SK-N-SH (cell line): ENCODE data around the gene CLMN. TPM values are rescaled to one million over a fixed set of nuclear protein-coding genes. Genes with fewer than 3 reads are reported as not detected.

Experiments
- CTCF ChIA-PET: fragments of 300-600, 350-600 bp; formaldehyde crosslinking; extraction: SDS; loops from one replicate; lab custom pipeline; 2021; lab: Yijun Ruan, JAX
- POLR2A ChIA-PET: fragments of 350-600 bp; sonication (Branson Sonifier 250); formaldehyde crosslinking; extraction: SDS; loops from one replicate; lab custom pipeline; 2020; ENCODE audit warnings: antibody characterized with exemption, inconsistent platforms; lab: Yijun Ruan, JAX
- DNase-seq: peaks from one replicate; pipeline ENCODE4 v3.0.0; 2012
- H2AFZ ChIP-seq: fragments of 200-600 bp; sonication (generic); 2 replicates; pipeline ENCODE4 v1.8.1; 2016; ENCODE audit warnings: antibody characterized with exemption, mild to moderate bottlenecking, low read depth
- H3F3A ChIP-seq: fragments of 200-600 bp; sonication (generic); replicated peaks from 2 replicates; pipeline ENCODE3; 2016; ENCODE audit warnings: antibody characterized with exemption, mild to moderate bottlenecking; ENCODE audit not compliant: insufficient read depth
- H3K27ac ChIP-seq, 2 experiments: fragments of 200-500 bp in 1 of 2; fragments of 200-600 bp in 1 of 2; sonication (Bioruptor generic) in 1 of 2; sonication (generic), shearing (Covaris generic) in 1 of 2; 2 replicates each; pipeline versions ENCODE4 v1.5.1 to v1.6.1; 2014 to 2016; ENCODE audit warnings: low read depth in 2 of 2, inconsistent platforms in 1 of 2, low read length in 1 of 2, mild to moderate bottlenecking in 1 of 2, mixed read lengths in 1 of 2
- H3K27me3 ChIP-seq: fragments of 200-600 bp; sonication (generic), shearing (Covaris generic); 2 replicates; pipeline ENCODE4 v1.6.1; 2016; ENCODE audit warnings: mixed run types; ENCODE audit not compliant: insufficient read depth
- H3K36me3 ChIP-seq, 2 experiments: fragments of 200-500 bp in 1 of 2; fragments of 200-600 bp in 1 of 2; sonication (Bioruptor generic) in 1 of 2; sonication (generic) in 1 of 2; replicated peaks in 1 of 2; 2 replicates each; pipeline versions ENCODE3 to v1.5.1; 2014 to 2016; ENCODE audit warnings: low read length in 1 of 2, mild to moderate bottlenecking in 1 of 2; ENCODE audit not compliant: insufficient read depth in 2 of 2, control insufficient read depth in 1 of 2
- H3K4me1 ChIP-seq, 2 experiments: fragments of 200-500 bp in 1 of 2; fragments of 200-600 bp in 1 of 2; sonication (Bioruptor generic) in 1 of 2; sonication (generic), shearing (Covaris generic) in 1 of 2; 2 replicates each; pipeline versions ENCODE4 v1.5.1 to v1.6.1; 2014 to 2016; ENCODE audit warnings: low read depth in 1 of 2, low read length in 1 of 2, mixed run types in 1 of 2; ENCODE audit not compliant: insufficient read depth in 2 of 2, control insufficient read depth in 1 of 2
- H3K4me2 ChIP-seq: fragments of 200-600 bp; sonication (generic), shearing (Covaris generic); 2 replicates; pipeline ENCODE4 v1.6.1; 2017; ENCODE audit warnings: mixed run types
- H3K4me3 ChIP-seq, 2 experiments: fragments of 200-500 bp in 1 of 2; fragments of 200-600 bp in 1 of 2; sonication (Bioruptor generic) in 1 of 2; sonication (generic), shearing (Covaris generic) in 1 of 2; 2 replicates each; pipeline versions ENCODE4 v1.5.1 to v1.8.1; 2014 to 2016; ENCODE audit warnings: low read depth in 2 of 2, inconsistent platforms in 1 of 2, low read length in 1 of 2, mild to moderate bottlenecking in 1 of 2, mixed read lengths in 1 of 2, moderate library complexity in 1 of 2
- H3K79me2 ChIP-seq: fragments of 200-600 bp; sonication (generic); 2 replicates; pipeline ENCODE4 v1.8.1; 2017; ENCODE audit warnings: mild to moderate bottlenecking; ENCODE audit not compliant: insufficient read depth
- H3K9ac ChIP-seq: fragments of 200-600 bp; sonication (generic); 2 replicates; pipeline ENCODE4 v1.6.1; 2017; ENCODE audit warnings: mixed run types
- H3K9me2 ChIP-seq: fragments of 200-600 bp; sonication (generic); 2 replicates; pipeline ENCODE4 v1.6.1; 2017; ENCODE audit warnings: mixed run types
- H3K9me3 ChIP-seq: fragments of 200-600 bp; sonication (generic); 2 replicates; pipeline ENCODE4 v1.6.1; 2017; ENCODE audit warnings: mixed run types, mild to moderate bottlenecking, moderate library complexity
- H4K20me1 ChIP-seq: fragments of 200-600 bp; sonication (generic); 2 replicates; pipeline ENCODE4 v1.6.1; 2017; ENCODE audit warnings: mild to moderate bottlenecking, mixed run types; ENCODE audit not compliant: insufficient read depth
- CHD2 ChIP-seq: fragments of 150-350 bp; IDR thresholded peaks from 2 replicates; pipeline ENCODE4 v1.6.1; 2018; ENCODE audit warnings: low read length; ENCODE audit not compliant: partially characterized antibody
- GABPA ChIP-seq: IDR thresholded peaks from 2 replicates; pipeline ENCODE4 v1.4.0; 2012; ENCODE audit warnings: low read depth, mild to moderate bottlenecking
- IRF3 ChIP-seq: fragments of 150-350 bp; IDR thresholded peaks from 2 replicates; pipeline ENCODE4 v1.6.1; 2016; ENCODE audit warnings: mild to moderate bottlenecking, low read depth, low read length
- NFIC ChIP-seq: IDR thresholded peaks from 2 replicates; pipeline ENCODE4 v1.4.0; 2012; ENCODE audit warnings: borderline replicate concordance
- PBX3 ChIP-seq: IDR thresholded peaks from 2 replicates; pipeline ENCODE4; 2012
- POLR2AphosphoS5 ChIP-seq: IDR thresholded peaks from 2 replicates; pipeline ENCODE4 v1.6.1; 2012; ENCODE audit warnings: low read depth, low read length
- RCOR1 ChIP-seq: fragments of 150-350 bp; IDR thresholded peaks from 2 replicates; pipeline ENCODE4 v1.6.1; 2017; ENCODE audit warnings: antibody characterized with exemption, low read length
- REST ChIP-seq: IDR thresholded peaks from 2 replicates; pipeline ENCODE4 v1.6.1; 2012; ENCODE audit warnings: mild to moderate bottlenecking, low read depth, low read length, moderate library complexity
- RFX5 ChIP-seq: IDR thresholded peaks from 2 replicates; pipeline ENCODE4 v1.6.1; 2012; ENCODE audit warnings: mild to moderate bottlenecking, improper control_type of control experiment, low read length
- RXRA ChIP-seq: IDR thresholded peaks from 2 replicates; pipeline ENCODE4 v1.4.0; 2012; ENCODE audit warnings: low read depth, mild to moderate bottlenecking, borderline replicate concordance
- TAF1 ChIP-seq: IDR thresholded peaks from 2 replicates; pipeline ENCODE4 v1.6.1; 2012; ENCODE audit warnings: low read depth, mild to moderate bottlenecking, low read length, moderate library complexity, borderline replicate concordance
- WGBS: methylation state at CpG from one replicate; pipeline ENCODE4 v1.1.6; 2017; ENCODE audit warnings: low lambda C conversion rate; 5-methylcytosine and 5-hydroxymethylcytosine counted together
- polyA plus RNA-seq, 3 experiments: library from polyadenylated mRNA; depleted of rRNA; stranded (reverse); fragments of >200 nt; gene quantifications; 2 replicates each; pipeline ENCODE4 v1.2.3, GENCODE V29; 2012

The CLMN gene
- polyA plus RNA-seq, 1 of the 3 experiments (the other 2 are of a cell fraction) = 1.4 TPM

GRCh38 chr14:95309261-95310051, 10.3 kb downstream of the CLMN start:
- peaks cover 16 to 20% of the 10 kb centered on the region in 2 experiments; a peak in 2 of 4 replicates for H3K4me1 ChIP-seq
- no peak for DNase-seq
- H3K4me2 ChIP-seq = no peak overlapping the region
- no peak overlapping the region for H3K27ac ChIP-seq
- no peaks in the 10 kb centered on the region for H3F3A ChIP-seq
- POLR2A ChIA-PET = no interaction called here
- no peaks in the 10 kb centered on the region for H3K9me3 ChIP-seq
- no peak overlapping the region for H3K4me3 ChIP-seq
- no peak overlapping the region for H3K9ac ChIP-seq
- H2AFZ ChIP-seq = no peak overlapping the region
- H4K20me1 ChIP-seq = no peaks in the 10 kb centered on the region
- H3K27me3 ChIP-seq = no peaks in the 10 kb centered on the region
- CTCF ChIA-PET = no interaction called here
- H3K9me2 ChIP-seq = no peaks in the 10 kb centered on the region
- WGBS = 92% methylated on average over 9 of the region's 10 CpGs
- H3K79me2 ChIP-seq = no peaks in the 10 kb centered on the region
- H3K36me3 ChIP-seq = no peaks in the 10 kb centered on the region
- TF ChIP-seq IRF3 (no peak), RCOR1 (no peak), PBX3 (no peak), RFX5 (no peak), CHD2 (no peak), NFIC (no peak), POLR2AphosphoS5 (no peak), REST (no peak), GABPA (no peak), TAF1 (no peak), RXRA (no peak)
